ENCODE data around the gene CGN.

DNA sequence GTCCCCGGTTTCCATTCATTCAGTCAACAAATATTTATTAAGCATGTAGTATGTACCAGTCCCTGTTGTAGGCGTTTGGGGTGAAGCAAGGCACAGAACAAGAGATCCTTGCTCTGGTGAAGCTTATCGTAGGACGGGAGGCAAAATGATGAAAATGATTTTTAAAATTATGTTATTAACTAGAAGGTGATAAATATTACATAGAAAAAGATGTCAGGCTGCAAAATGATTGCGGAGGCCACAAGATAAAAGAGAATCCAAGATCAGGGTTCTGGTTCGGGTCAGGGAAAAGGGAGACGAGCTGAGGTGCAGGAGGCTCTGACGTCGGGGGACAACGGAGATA lies 602 bp upstream of the CGN start:
- TF ChIP-seq, protein P1, sequence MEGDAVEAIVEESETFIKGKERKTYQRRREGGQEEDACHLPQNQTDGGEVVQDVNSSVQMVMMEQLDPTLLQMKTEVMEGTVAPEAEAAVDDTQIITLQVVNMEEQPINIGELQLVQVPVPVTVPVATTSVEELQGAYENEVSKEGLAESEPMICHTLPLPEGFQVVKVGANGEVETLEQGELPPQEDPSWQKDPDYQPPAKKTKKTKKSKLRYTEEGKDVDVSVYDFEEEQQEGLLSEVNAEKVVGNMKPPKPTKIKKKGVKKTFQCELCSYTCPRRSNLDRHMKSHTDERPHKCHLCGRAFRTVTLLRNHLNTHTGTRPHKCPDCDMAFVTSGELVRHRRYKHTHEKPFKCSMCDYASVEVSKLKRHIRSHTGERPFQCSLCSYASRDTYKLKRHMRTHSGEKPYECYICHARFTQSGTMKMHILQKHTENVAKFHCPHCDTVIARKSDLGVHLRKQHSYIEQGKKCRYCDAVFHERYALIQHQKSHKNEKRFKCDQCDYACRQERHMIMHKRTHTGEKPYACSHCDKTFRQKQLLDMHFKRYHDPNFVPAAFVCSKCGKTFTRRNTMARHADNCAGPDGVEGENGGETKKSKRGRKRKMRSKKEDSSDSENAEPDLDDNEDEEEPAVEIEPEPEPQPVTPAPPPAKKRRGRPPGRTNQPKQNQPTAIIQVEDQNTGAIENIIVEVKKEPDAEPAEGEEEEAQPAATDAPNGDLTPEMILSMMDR (IDR thresholded peaks at IDR 0.05), result no peak
- TF ChIP-seq POLR2A (IDR thresholded peaks at IDR 0.05; ENCODE audit: low read depth) (no peak), POLR2AphosphoS5 (IDR thresholded peaks at IDR 0.05) (no peak)

Data from esophagus muscularis mucosa (tissue), 3 donors.